Anterior cingulate cortex (tissue), 58 donors: ENCODE results near the gene GTF2H1.
A peak's percentile ranks its signal among the peaks of the same experiment; 100 is the strongest.

ENCODE experiments used
- DNase-seq, 58 donors: peaks; one replicate each; lab custom pipeline; 2025; lab: John Stamatoyannopoulos, UW

The GTF2H1 gene

GRCh38 chr11:18321969-18322711 lies at the start of gene GTF2H1, which contains the start of gene HPS5:
TSS of gene GTF2H1 (plus strand) at chr11:18322567. CDS start at chr11:18333075, 10,508 bp downstream.
TSS of gene HPS5 (minus strand) at chr11:18322140. CDS start at chr11:18317858, 4,282 bp downstream.
- DNase-seq = peak; percentile 40 to 99 (median 94)

GRCh38 chr11:18277565-18278271 lies 44.6 kb upstream of the GTF2H1 start:
- DNase-seq = peak in 6 of 58 donors; percentile 0 to 36 (median 4)

GRCh38 chr11:18280438-18281045 lies 41.8 kb upstream of the GTF2H1 start:
- DNase-seq = no peak

- DNase-seq = no peak
Measured at GRCh38 chr11:18282626-18283025, 39.7 kb upstream of the GTF2H1 start.

GRCh38 chr11:18285841-18286240 lies 36.5 kb upstream of the GTF2H1 start:
- DNase-seq = no peak

- DNase-seq = no peak
Measured at GRCh38 chr11:18288911-18289310, 33.5 kb upstream of the GTF2H1 start.

- no peak for DNase-seq
Measured at GRCh38 chr11:18294862-18295261, 27.5 kb upstream of the GTF2H1 start.

- peak in 1 of 58 donors; percentile 32 for DNase-seq
Measured at GRCh38 chr11:18295316-18295715, 27.1 kb upstream of the GTF2H1 start.

GRCh38 chr11:18299721-18300120 lies 22.6 kb upstream of the GTF2H1 start:
- no peak for DNase-seq

- no peak for DNase-seq
Measured at GRCh38 chr11:18304745-18305144, 17.6 kb upstream of the GTF2H1 start.

- DNase-seq = no peak
Measured at GRCh38 chr11:18307461-18308139, 14.8 kb upstream of the GTF2H1 start.

GRCh38 chr11:18308242-18308641 lies 14.1 kb upstream of the GTF2H1 start:
- DNase-seq = no peak

- DNase-seq = no peak
Measured at GRCh38 chr11:18309691-18310090, 12.7 kb upstream of the GTF2H1 start.

- no peak for DNase-seq
Measured at GRCh38 chr11:18310800-18311340, 11.5 kb upstream of the GTF2H1 start.

- DNase-seq = no peak
Measured at GRCh38 chr11:18312012-18312411, 10.4 kb upstream of the GTF2H1 start.

GRCh38 chr11:18312663-18313420 lies 9.5 kb upstream of the GTF2H1 start:
- DNase-seq = no peak

GRCh38 chr11:18313965-18314763 lies 8.2 kb upstream of the GTF2H1 start:
- no peak for DNase-seq

- no peak for DNase-seq
Measured at GRCh38 chr11:18314784-18315523, 7.4 kb upstream of the GTF2H1 start.
